Endothelial cell of umbilical vein (primary cell): ENCODE data around the gene GPX7. TPM values are rescaled to one million over a fixed set of nuclear protein-coding genes. Genes with fewer than 3 reads are reported as not detected.

Source experiments
- BruUV-seq: library from RNA; stranded (reverse); fragments of 400-500 nt; replicated peaks from 2 replicates; lab custom pipeline; 2021; lab: Mats Ljungman, UMichigan
- CTCF ChIA-PET: fragments of 300-600, 350-600 bp; sonication (Branson Sonifier 250); formaldehyde crosslinking; loops from one replicate; lab custom pipeline; 2021; ENCODE audit warnings: antibody characterized with exemption, inconsistent platforms; lab: Charles Lee
- POLR2A ChIA-PET: fragments of 300-600, 350-600 bp; sonication (Branson Sonifier 250); formaldehyde crosslinking; loops from one replicate; lab custom pipeline; 2021; ENCODE audit warnings: antibody characterized with exemption, inconsistent platforms; lab: Charles Lee
- DNase-seq: peaks from one replicate; pipeline ENCODE4 v3.0.0-alpha.2; 2011; ENCODE audit warnings: low read depth, low spot score
- FAIRE-seq: peaks from 2 replicates; lab custom pipeline; 2011; peaks lifted over from hg19 to GRCh38; lab: Jason Lieb, UNC
- H2AFZ ChIP-seq: 2 replicates; pipeline ENCODE4 v1.6.0; 2012; ENCODE audit warnings: low read depth, low read length, control low read depth, inconsistent platforms
- H3K27ac ChIP-seq: 2 replicates; pipeline ENCODE4 v1.5.1; 2011; ENCODE audit warnings: low read depth, mild to moderate bottlenecking, control low read depth, low read length, moderate library complexity; ENCODE audit not compliant: insufficient read depth
- H3K27me3 ChIP-seq, 2 experiments: 2 replicates each; pipeline versions ENCODE4 v1.6.0 to v1.6.1; 2011; ENCODE audit warnings: low read length in 2 of 2, mixed read lengths in 1 of 2; ENCODE audit not compliant: control insufficient read depth in 2 of 2, insufficient read depth in 2 of 2
- H3K36me3 ChIP-seq, 2 experiments: 2 replicates in 1 of 2; 3 replicates in 1 of 2; pipeline ENCODE4 v1.5.1; 2011; ENCODE audit warnings: low read length in 2 of 2, mild to moderate bottlenecking in 1 of 2, moderate library complexity in 1 of 2; ENCODE audit not compliant: control insufficient read depth in 2 of 2, insufficient read depth in 2 of 2; ENCODE audit errors: extremely low read depth in 1 of 2
- H3K4me1 ChIP-seq: 3 replicates; pipeline ENCODE4 v1.5.1; 2011; ENCODE audit warnings: mild to moderate bottlenecking, low read length; ENCODE audit not compliant: control insufficient read depth, insufficient read depth; ENCODE audit errors: extremely low read depth
- H3K4me2 ChIP-seq: 2 replicates; pipeline ENCODE4 v1.6.1; 2011; ENCODE audit warnings: low read length, control low read depth, mixed read lengths; ENCODE audit not compliant: insufficient read depth
- H3K4me3 ChIP-seq, 3 experiments: fragments of 200-600 bp in 1 of 3; sonication (generic), shearing (Covaris generic) in 1 of 3; replicated peaks in 1 of 3; 2 replicates each; pipeline ENCODE4 v1.5.1; 2011 to 2016; ENCODE audit warnings: control low read depth in 3 of 3, low read length in 3 of 3, mild to moderate bottlenecking in 2 of 3, inconsistent platforms in 1 of 3, low read depth in 1 of 3, moderate library complexity in 1 of 3; ENCODE audit not compliant: insufficient read depth in 1 of 3
- H3K79me2 ChIP-seq: 2 replicates; pipeline ENCODE4 v1.6.0; 2012; ENCODE audit warnings: low read length, inconsistent platforms; ENCODE audit not compliant: control insufficient read depth, insufficient read depth
- H3K9ac ChIP-seq: replicated peaks from 2 replicates; pipeline ENCODE3; 2011; ENCODE audit warnings: low read length, control low read depth; ENCODE audit not compliant: insufficient read depth; ENCODE audit errors: extremely low read depth
- H3K9me1 ChIP-seq: replicated peaks from 3 replicates; pipeline ENCODE4 v1.6.0; 2011; ENCODE audit warnings: mild to moderate bottlenecking, low read length; ENCODE audit not compliant: control insufficient read depth, insufficient read depth; ENCODE audit errors: extremely low read depth
- H3K9me3 ChIP-seq: replicated peaks from 2 replicates; pipeline ENCODE4 v1.5.1; 2012; ENCODE audit warnings: low read length, inconsistent platforms; ENCODE audit not compliant: control insufficient read depth, insufficient read depth
- H4K20me1 ChIP-seq: replicated peaks from 2 replicates; pipeline ENCODE3; 2011; ENCODE audit warnings: mild to moderate bottlenecking, low read length; ENCODE audit not compliant: control insufficient read depth, insufficient read depth; ENCODE audit errors: extremely low read depth
- CTCF ChIP-seq, 2 donors: IDR thresholded peaks; 1 replicate in 1 of 2; 2 replicates in 1 of 2; pipeline ENCODE4 v1.5.1; 2011; ENCODE audit warnings: low read length in 2 of 2, mild to moderate bottlenecking in 2 of 2, moderate library complexity in 2 of 2, control low read depth in 1 of 2, inconsistent platforms in 1 of 2, low read depth in 1 of 2; ENCODE audit not compliant: insufficient read depth in 1 of 2; ENCODE audit errors: extremely low read depth in 1 of 2
- EZH2 ChIP-seq: IDR thresholded peaks from 2 replicates; pipeline ENCODE4 v1.6.1; 2012; ENCODE audit warnings: borderline replicate concordance, low read depth, mild to moderate bottlenecking, moderate library complexity, low read length, inconsistent platforms; ENCODE audit not compliant: severe bottlenecking
- FOS ChIP-seq: IDR thresholded peaks from 2 replicates; pipeline ENCODE4 v1.6.1; 2011; ENCODE audit warnings: mild to moderate bottlenecking, low read length, moderate library complexity, borderline replicate concordance; ENCODE audit not compliant: insufficient read depth
- GATA2 ChIP-seq: IDR thresholded peaks from 2 replicates; pipeline ENCODE4 v1.7.0; 2011; ENCODE audit warnings: low read depth, mild to moderate bottlenecking, moderate library complexity, mixed read lengths, low read length; ENCODE audit not compliant: insufficient read length, insufficient read depth
- JUN ChIP-seq: IDR thresholded peaks from 2 replicates; pipeline ENCODE4 v1.6.1; 2011; ENCODE audit warnings: borderline replicate concordance, low read depth; ENCODE audit not compliant: insufficient read length, insufficient read depth
- MAX ChIP-seq: IDR thresholded peaks from 2 replicates; pipeline ENCODE4 v1.6.1; 2011; ENCODE audit not compliant: insufficient read depth, insufficient read length
- MYC ChIP-seq: IDR thresholded peaks from one replicate; pipeline ENCODE4 v1.6.1; 2011; ENCODE audit warnings: mild to moderate bottlenecking, low read depth, low read length
- POLR2A ChIP-seq: IDR thresholded peaks from 2 replicates; pipeline ENCODE4 v1.6.1; 2012; ENCODE audit warnings: low read depth, mild to moderate bottlenecking, control low read depth, low read length
- POLR2AphosphoS5 ChIP-seq: IDR thresholded peaks from 2 replicates; pipeline ENCODE4 v1.6.1; 2012; ENCODE audit warnings: low read depth, mild to moderate bottlenecking, control low read depth, low read length, moderate library complexity; ENCODE audit not compliant: insufficient read depth
- dilution Hi-C: fragments of 300-500 bp; cut with MboI; formaldehyde crosslinking; loops from one replicate; pipeline ENCODE4 v1.15.0; 2019; ENCODE audit warnings: low sequenced_read_pairs; ENCODE audit not compliant: extremely low pct_ligation_motif_present
- intact Hi-C: fragments of 100-400 bp; cut with micrococcal nuclease; formaldehyde crosslinking; loops from one replicate; pipeline ENCODE4 v1.10.0; 2022
- polyA plus RNA-seq, 4 experiments: library from polyadenylated mRNA; depleted of rRNA in 3 of 4; stranded (reverse) in 3 of 4; unstranded in 1 of 4; fragments of >200 nt; gene quantifications; 2 replicates each; pipeline versions ENCODE4 v1.2.1 to v1.2.3, GENCODE V29; 2011 to 2012; ENCODE audit warnings: missing spikeins in 1 of 4
- total RNA-seq: library from RNA; stranded (reverse); gene quantifications from 2 replicates; pipeline ENCODE4 v1.2.3, GENCODE V29; 2021

GPX7 gene
- total and polyA plus RNA-seq, 2 donors (not counting 3 experiments of a cell fraction or from before 2014, with no cell fraction given), result 8.9 to 25.7 TPM

GRCh38 chr1:52613636-52614373, 11.6 kb downstream of the GPX7 start:
- H3K27me3 ChIP-seq, result peaks cover 7 to 16% of the 10 kb centered on the region in 2 experiments
- H3K79me2 ChIP-seq, result no peaks in the 10 kb centered on the region
- DNase-seq (peak; percentile 57), FAIRE-seq (no peak)
- BruUV-seq, result no TSS peak
- no peak overlapping the region for H3K9ac ChIP-seq
- H3K4me2 ChIP-seq, result no peak overlapping the region
- no peaks in the 10 kb centered on the region for H3K36me3 ChIP-seq
- H4K20me1 ChIP-seq, result no peaks in the 10 kb centered on the region
- no peak overlapping the region for H2AFZ ChIP-seq
- TF ChIP-seq GATA2, result peak; percentile 15
- TF ChIP-seq POLR2A, result no peak
- no peak overlapping the region for H3K27ac ChIP-seq
- H3K9me1 ChIP-seq, result no peaks in the 10 kb centered on the region
- intact Hi-C loops (no loop called here), dilution Hi-C loops (no loop called here)
- ChIA-PET CTCF (interaction anchor here (0.9 to 1.6 kb wide), 2 partner anchors 9 to 16 kb away, joined by 4 to 5 read pairs; no protein-coding TSS in a partner anchor), POLR2A (interaction anchor here (0.6 kb wide), 1 partner anchor 14 kb away, joined by 8 read pairs; no protein-coding TSS in a partner anchor)
- H3K9me3 ChIP-seq, result no peaks in the 10 kb centered on the region
- H3K4me1 ChIP-seq, result no peaks in the 10 kb centered on the region
- H3K4me3 ChIP-seq, result no peak overlapping the region

GRCh38 chr1:52614671-52615070, 12.5 kb downstream of the GPX7 start:
- dilution Hi-C loops (no loop called here), intact Hi-C loops (no loop called here)
- BruUV-seq, result no TSS peak
- H3K4me3 ChIP-seq, result no peak overlapping the region
- peaks cover 7 to 18% of the 10 kb centered on the region in 2 experiments for H3K27me3 ChIP-seq
- H3K4me1 ChIP-seq, result no peaks in the 10 kb centered on the region
- ChIA-PET CTCF (interaction anchor here (1.6 kb wide), 1 partner anchor 15 kb away, joined by 5 read pairs; no protein-coding TSS in a partner anchor), POLR2A (no interaction called here)
- no peak for TF ChIP-seq POLR2A
- no peak for TF ChIP-seq MYC
- no peak for TF ChIP-seq POLR2AphosphoS5
- no peak for TF ChIP-seq CTCF (IDR thresholded peaks at IDR 0.05; ENCODE audit: extremely low read depth in 1 of 2, insufficient read depth in 1 of 2, low read depth in 1 of 2, low read length in 2 of 2)
- no peak for TF ChIP-seq GATA2
- no peak for TF ChIP-seq JUN
- TF ChIP-seq EZH2, result no peak
- TF ChIP-seq MAX, result no peak
- no peak for TF ChIP-seq FOS
- no peak overlapping the region for H3K4me2 ChIP-seq
- no peak overlapping the region for H2AFZ ChIP-seq
- no peak for FAIRE-seq
- no peaks in the 10 kb centered on the region for H3K79me2 ChIP-seq
- H3K36me3 ChIP-seq, result no peaks in the 10 kb centered on the region
- H4K20me1 ChIP-seq, result no peaks in the 10 kb centered on the region
- no peaks in the 10 kb centered on the region for H3K9me3 ChIP-seq
- H3K9ac ChIP-seq, result no peak overlapping the region
- no peak for DNase-seq
- no peaks in the 10 kb centered on the region for H3K9me1 ChIP-seq
- no peak overlapping the region for H3K27ac ChIP-seq
